ENCODE results near the gene SDCCAG8. TPM values are rescaled to one million over a fixed set of nuclear protein-coding genes. Genes with fewer than 3 reads are reported as not detected.

Gene SDCCAG8
- total and polyA plus RNA-seq, 2 of the 8 experiments (the other 6 are each of a cell fraction or from before 2014, with no cell fraction given) = 15.6 to 21.0 TPM

DNA sequence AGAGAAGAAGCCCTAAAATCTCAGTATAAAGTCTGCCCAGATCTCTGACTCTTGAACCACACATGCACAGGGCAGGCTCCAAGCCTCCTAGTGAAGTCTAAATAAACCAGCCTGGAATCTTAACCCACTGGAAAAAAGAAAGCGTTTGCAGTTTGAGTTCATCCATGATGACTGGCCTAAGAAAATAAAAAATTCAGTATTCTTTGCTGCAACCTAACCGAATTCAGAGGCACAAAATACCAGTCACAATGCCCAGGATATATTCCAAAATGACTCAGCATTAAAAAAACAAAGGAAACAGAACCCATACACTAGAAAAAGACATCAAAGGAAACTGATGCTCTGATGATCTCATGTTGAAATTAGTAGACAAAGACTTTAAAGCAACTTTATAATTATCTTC, 269.2 kb downstream of the SDCCAG8 start:
- Histone ChIP-seq H3K27me3 (replicated peaks in 1 of 4; ENCODE audit: control insufficient read depth in 3 of 4, extremely low read depth in 1 of 4, insufficient read depth in 3 of 4, low read length in 3 of 4) (no peaks in the 10 kb centered on the region), H3K56ac (replicated peaks; ENCODE audit: insufficient read length, low read depth, low read length) (no peak overlapping the region), H2BK15ac (ENCODE audit: low read length) (no peak overlapping the region), H3K36me3 (ENCODE audit: control insufficient read depth in 2 of 4, insufficient read depth in 4 of 4, low read length in 3 of 4) (no peaks in the 10 kb centered on the region), H3K9me3 (ENCODE audit: insufficient read depth in 2 of 2, low read depth in 1 of 2, low read length in 1 of 2) (0 out of 4 replicates have a peak, but pooled peaks cover 0 to 4% of the 10 kb centered on the region in 2 experiments), H2BK5ac (ENCODE audit: low read depth, low read length) (no peak overlapping the region), H3K27ac (ENCODE audit: low read depth, low read length) (no peak overlapping the region), H3K18ac (ENCODE audit: extremely low read depth, low read length) (no peak overlapping the region), H4K8ac (ENCODE audit: extremely low read depth, insufficient read depth, low read length) (no peak overlapping the region), H2BK20ac (ENCODE audit: low read length) (no peak overlapping the region), H4K20me1 (replicated peaks in 1 of 2; ENCODE audit: control insufficient read depth in 1 of 2, insufficient read depth in 2 of 2, low read length in 2 of 2) (no peaks in the 10 kb centered on the region), H3K23me2 (ENCODE audit: low read depth, low read length) (no peaks in the 10 kb centered on the region), H4K5ac (ENCODE audit: insufficient read length, low read depth, low read length) (no peak overlapping the region), H3K23ac (ENCODE audit: insufficient read length) (no peak overlapping the region), H2AFZ (ENCODE audit: low read length) (no peak overlapping the region), H3K4me1 (replicated peaks in 1 of 4; ENCODE audit: control insufficient read depth in 3 of 4, insufficient read depth in 4 of 4, low read length in 3 of 4) (no peaks in the 10 kb centered on the region), H3K9ac (replicated peaks in 1 of 4; ENCODE audit: extremely low read depth in 1 of 4, low read depth in 3 of 4, low read length in 3 of 4) (no peak overlapping the region), H3K4me3 (ENCODE audit: extremely low read depth in 1 of 4, insufficient read depth in 2 of 4, low read depth in 3 of 4, low read length in 4 of 4) (no peak overlapping the region), H2BK120ac (replicated peaks; ENCODE audit: low read depth, low read length) (no peak overlapping the region), H3K14ac (ENCODE audit: insufficient read length) (no peak overlapping the region), H4K91ac (replicated peaks; ENCODE audit: insufficient read length, low read length) (no peak overlapping the region), H3K79me2 (ENCODE audit: control insufficient read depth in 1 of 2, insufficient read depth in 2 of 2, low read length in 2 of 2) (no peaks in the 10 kb centered on the region), H2BK12ac (ENCODE audit: low read depth, low read length) (no peak overlapping the region), H2AK5ac (ENCODE audit: low read depth, low read length) (no peak overlapping the region), H3K4me2 (ENCODE audit: insufficient read depth in 1 of 2, low read depth in 2 of 2, low read length in 2 of 2) (no peak overlapping the region), H3K4ac (replicated peaks; ENCODE audit: insufficient read length, low read depth, low read length) (no peak overlapping the region), H3K79me1 (ENCODE audit: low read depth, low read length) (no peaks in the 10 kb centered on the region)
- CTCF ChIA-PET (ENCODE audit: partially characterized antibody) = interaction anchor here (0.6 to 0.8 kb wide), 2 partner anchors 12 to 19 kb away, joined by 3 to 4 read pairs; no protein-coding TSS in a partner anchor
- DNase-seq (ENCODE audit: low read depth in 1 of 2, low spot score in 2 of 2) (no peak), FAIRE-seq (no peak)
- TF ChIP-seq SRF (IDR thresholded peaks at IDR 0.05; ENCODE audit: low read depth, low read length) (no peak), MAFK (IDR thresholded peaks at IDR 0.05; ENCODE audit: low read depth, low read length) (peak; percentile 35; the same call in 1 of the 2 replicates)
- 91% methylated on average over 2 of the region's 2 CpGs; no CpG with 5 or more reads in 1 of the 2 experiments for WGBS, 2 experiments (ENCODE audit: extremely low coverage in 1 of 2, insufficient coverage in 1 of 2, insufficient read length in 1 of 2, insufficient replicate concordance in 2 of 2, low coverage in 1 of 2, low lambda C conversion rate in 2 of 2, missing lambda C conversion rate in 1 of 2)
- POLR2A ChIA-PET (ENCODE audit: partially characterized antibody) = no interaction called here

All from H1 (cell line).